Muscle layer of duodenum (tissue), 2 donors: Measurements from ENCODE around the gene PCSK5.

ENCODE experiments used
- H3K27ac ChIP-seq: one replicate; pipeline ENCODE4 v1.7.0; 2013; ENCODE audit warnings: mild to moderate bottlenecking, low read length
- H3K27me3 ChIP-seq: one replicate; pipeline ENCODE4 v1.7.0; 2013; ENCODE audit warnings: low read depth, mild to moderate bottlenecking, control low read depth, low read length
- H3K36me3 ChIP-seq, 2 donors: one replicate each; pipeline ENCODE4 v1.7.0; 2013; ENCODE audit warnings: low read length in 2 of 2, control low read depth in 1 of 2, mild to moderate bottlenecking in 1 of 2; ENCODE audit not compliant: insufficient read depth in 2 of 2, control insufficient read depth in 1 of 2
- H3K4me1 ChIP-seq, 2 donors: one replicate each; pipeline ENCODE4 v1.7.0; 2013; ENCODE audit warnings: low read length in 2 of 2, mild to moderate bottlenecking in 2 of 2, control low read depth in 1 of 2, moderate library complexity in 1 of 2; ENCODE audit not compliant: insufficient read depth in 2 of 2, control insufficient read depth in 1 of 2
- H3K4me3 ChIP-seq, 2 donors: one replicate each; pipeline ENCODE4 v1.7.0; 2013; ENCODE audit warnings: low read length in 2 of 2, low read depth in 1 of 2, mild to moderate bottlenecking in 1 of 2
- H3K9me3 ChIP-seq, 2 donors: one replicate each; pipeline ENCODE4 v1.7.0; 2013; ENCODE audit warnings: low read length in 2 of 2, control low read depth in 1 of 2, mild to moderate bottlenecking in 1 of 2; ENCODE audit not compliant: control insufficient read depth in 1 of 2
- donor health status: healthy.

The PCSK5 gene

DNA sequence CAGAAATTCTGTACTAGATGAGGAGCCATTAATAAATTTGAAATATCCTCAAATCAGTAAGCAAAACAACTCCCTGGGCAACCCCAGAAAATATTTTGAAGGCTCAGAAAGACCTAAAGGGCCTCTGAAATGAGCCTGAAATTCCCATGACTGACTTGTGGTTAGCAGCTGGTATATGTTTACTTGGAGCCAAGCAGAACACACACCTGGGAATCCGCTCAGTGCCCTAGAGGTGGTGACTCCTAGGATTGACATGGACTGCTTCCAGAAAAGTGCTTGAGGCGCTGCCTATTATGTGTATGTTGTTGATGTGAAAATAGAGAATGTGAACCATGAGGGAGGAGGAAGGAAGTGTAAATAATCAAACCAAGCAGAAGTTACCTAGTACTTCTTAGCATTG lies 489.0 kb downstream of the PCSK5 start:
- Histone ChIP-seq H3K4me1 (peaks cover 5 to 12% of the 10 kb centered on the region in 2 donors), H3K36me3 (peaks cover 0 to 9% of the 10 kb centered on the region in 2 donors), H3K27ac (no peak overlapping the region), H3K4me3 (no peak overlapping the region), H3K9me3 (no peaks in the 10 kb centered on the region), H3K27me3 (no peaks in the 10 kb centered on the region)

DNA sequence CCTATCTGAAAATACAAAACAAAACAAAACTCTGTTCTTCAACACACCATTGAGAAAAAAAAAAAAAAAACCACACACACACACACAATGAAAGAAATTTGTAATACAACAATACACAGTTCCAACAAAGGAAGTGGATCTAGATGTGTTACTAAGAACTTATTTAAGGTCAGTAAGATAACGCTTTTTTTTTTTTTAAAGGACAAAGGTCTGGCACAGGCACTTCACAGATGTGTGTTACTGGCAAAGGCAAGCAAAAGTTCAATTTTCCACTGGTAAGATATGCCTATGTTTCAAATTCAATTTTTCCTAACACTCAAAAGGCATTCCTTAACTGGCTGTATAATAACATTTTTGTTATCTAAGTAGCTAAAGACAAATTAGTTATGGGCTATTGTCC lies 500.2 kb downstream of the PCSK5 start:
- H3K27ac ChIP-seq: no peak overlapping the region

DNA sequence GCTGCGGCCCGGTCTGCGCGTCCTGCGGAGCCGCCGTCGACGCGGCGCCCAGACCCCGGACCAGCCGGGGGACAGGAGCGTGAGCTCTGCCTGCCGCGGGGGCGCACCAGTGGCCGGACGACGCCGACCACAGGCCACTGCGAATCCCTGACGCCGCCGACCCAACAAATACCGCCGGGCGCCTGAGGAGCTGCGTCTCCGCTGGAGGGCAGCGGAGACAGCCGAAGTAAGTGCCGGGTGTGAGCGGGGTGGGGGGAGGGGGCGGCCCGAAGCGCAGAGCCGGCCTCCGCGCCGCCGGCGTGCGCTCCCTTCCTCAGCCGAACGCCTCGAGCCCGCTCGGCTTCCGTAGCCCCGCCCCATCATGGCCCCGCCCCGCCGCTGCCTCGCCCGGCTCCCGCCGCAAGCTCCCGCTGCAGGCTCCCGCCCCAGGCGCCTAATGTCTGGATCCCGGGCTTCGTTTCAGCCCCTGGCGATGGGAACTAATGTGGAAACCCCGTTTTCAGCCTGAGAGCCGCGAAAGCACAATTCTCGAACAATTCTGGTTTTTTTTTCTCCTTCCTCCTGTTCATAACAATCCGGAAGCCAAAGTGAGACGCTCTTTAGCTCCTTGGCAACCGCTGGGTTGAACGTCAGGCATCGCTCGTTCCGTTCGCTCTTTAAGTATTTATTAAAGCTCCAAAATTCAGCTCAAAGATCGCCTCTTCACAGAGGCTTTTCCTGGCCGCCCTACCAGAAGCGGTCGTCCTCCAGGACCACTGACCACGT lies 503.9 kb downstream of the PCSK5 start, which contains the start of gene RFK:
TSS of gene RFK (minus strand) at position 232 of the 765 bp plus-strand sequence. CDS start 255 bp downstream, outside the sequence.
- H3K4me1 ChIP-seq: peaks cover 7 to 13% of the 10 kb centered on the region in 2 donors
- H3K9me3 ChIP-seq: no peaks in the 10 kb centered on the region
- H3K36me3 ChIP-seq: peaks cover 0 to 4% of the 10 kb centered on the region in 2 donors
- H3K4me3 ChIP-seq: peak within 1 kb of the TSS; percentile 89 to 97
- no peaks in the 10 kb centered on the region for H3K27me3 ChIP-seq
- H3K27ac ChIP-seq: peak within 1 kb of the TSS; percentile 99

More for the DNA sequence above, 500.2 kb downstream of the PCSK5 start:
- peaks cover 0 to 10% of the 10 kb centered on the region in 2 donors for H3K36me3 ChIP-seq
- no peaks in the 10 kb centered on the region for H3K27me3 ChIP-seq
- peaks cover 7 to 13% of the 10 kb centered on the region in 2 donors for H3K4me1 ChIP-seq
- H3K9me3 ChIP-seq: no peaks in the 10 kb centered on the region
- H3K4me3 ChIP-seq: no peak overlapping the region

DNA sequence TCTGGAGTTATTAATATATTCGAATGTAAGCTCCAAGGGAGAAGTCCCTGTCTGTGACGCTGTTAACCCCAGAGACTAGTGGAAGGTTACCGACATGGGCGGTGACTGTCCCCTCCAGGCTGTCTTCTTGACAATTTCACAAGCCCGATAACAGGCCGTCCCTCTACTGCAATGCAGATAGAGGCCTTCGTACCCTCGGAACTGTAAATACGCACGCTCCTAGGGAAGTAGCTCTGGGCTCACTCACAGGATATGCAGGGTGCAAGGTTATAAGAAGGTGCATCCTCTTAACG lies 504.4 kb downstream of the PCSK5 start:
- H3K9me3 ChIP-seq: no peaks in the 10 kb centered on the region
- peaks cover 7 to 13% of the 10 kb centered on the region in 2 donors for H3K4me1 ChIP-seq
- H3K4me3 ChIP-seq: peak overlapping the region; percentile 89 to 97
- H3K27ac ChIP-seq: peak overlapping the region; percentile 99
- H3K36me3 ChIP-seq: peaks cover 0 to 4% of the 10 kb centered on the region in 2 donors
- no peaks in the 10 kb centered on the region for H3K27me3 ChIP-seq

DNA sequence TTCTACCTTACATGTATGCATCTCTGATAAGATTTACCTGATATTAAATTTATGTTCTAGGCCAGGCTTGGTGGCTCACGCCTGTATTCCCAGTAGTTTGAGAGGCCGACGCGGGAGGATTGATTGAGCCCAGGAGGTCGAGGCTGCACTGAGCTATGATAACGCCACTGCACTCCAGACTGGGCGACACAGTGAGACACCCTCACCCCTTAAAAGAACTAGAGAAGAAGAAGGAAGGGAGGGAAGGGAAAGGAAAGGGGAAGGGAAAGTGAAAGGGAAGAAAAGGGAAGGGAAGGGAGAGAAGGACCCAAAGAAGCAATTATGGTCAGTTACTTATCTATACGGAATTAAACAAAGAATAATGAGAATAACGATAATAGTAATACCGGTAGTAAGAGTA lies 504.9 kb downstream of the PCSK5 start:
- H3K27ac ChIP-seq: peak overlapping the region; percentile 99
- H3K36me3 ChIP-seq: peaks cover 0 to 4% of the 10 kb centered on the region in 2 donors
- no peaks in the 10 kb centered on the region for H3K27me3 ChIP-seq
- peak overlapping the region; percentile 89 to 97 for H3K4me3 ChIP-seq
- no peaks in the 10 kb centered on the region for H3K9me3 ChIP-seq
- H3K4me1 ChIP-seq: peaks cover 7 to 13% of the 10 kb centered on the region in 2 donors

DNA sequence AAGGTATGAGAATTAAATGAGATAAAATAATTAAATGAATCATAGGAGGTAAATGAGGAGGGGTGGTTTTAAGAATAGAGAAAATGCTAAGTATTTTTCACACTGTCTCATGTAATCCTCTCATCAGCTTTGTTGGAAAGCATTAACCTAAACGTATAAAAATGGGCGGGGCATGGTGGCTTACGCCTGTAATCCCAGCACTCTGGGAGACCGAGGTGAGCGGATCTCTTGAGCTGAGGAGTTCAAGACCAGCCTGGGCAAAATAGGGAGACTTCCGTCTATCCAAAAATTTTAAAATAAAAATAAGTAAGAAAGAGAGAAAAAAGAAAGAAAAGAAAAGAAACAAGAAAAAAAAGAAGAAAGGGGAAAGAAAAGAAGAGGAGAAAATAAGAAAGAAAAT lies 505.7 kb downstream of the PCSK5 start:
- H3K4me1 ChIP-seq: peaks cover 7 to 13% of the 10 kb centered on the region in 2 donors
- no peak overlapping the region for H3K27ac ChIP-seq
- peaks cover 0 to 4% of the 10 kb centered on the region in 2 donors for H3K36me3 ChIP-seq
- no peaks in the 10 kb centered on the region for H3K9me3 ChIP-seq
- no peak overlapping the region for H3K4me3 ChIP-seq
- H3K27me3 ChIP-seq: no peaks in the 10 kb centered on the region

DNA sequence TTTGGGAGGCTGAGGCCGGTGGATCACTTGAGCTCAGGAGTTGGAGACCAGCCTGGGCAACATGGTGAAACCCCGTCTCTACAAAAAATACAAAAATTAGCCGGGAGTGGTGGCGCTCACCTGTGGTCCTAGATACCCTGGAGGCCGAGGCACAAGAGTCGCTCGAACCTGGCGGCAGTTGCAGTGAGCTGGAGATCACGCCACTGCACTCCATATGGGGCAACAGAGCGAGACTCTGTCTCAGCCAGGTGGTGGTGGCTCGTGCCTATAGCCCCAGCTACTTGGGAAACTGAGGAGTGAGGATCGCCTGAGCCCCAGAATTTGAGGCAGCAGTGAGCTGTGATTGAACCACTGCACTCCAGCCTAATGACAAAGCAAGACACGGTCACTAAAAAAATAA lies 506.1 kb downstream of the PCSK5 start:
- peaks cover 0 to 4% of the 10 kb centered on the region in 2 donors for H3K36me3 ChIP-seq
- H3K4me1 ChIP-seq: peaks cover 7 to 13% of the 10 kb centered on the region in 2 donors
- H3K4me3 ChIP-seq: no peak overlapping the region
- H3K27ac ChIP-seq: no peak overlapping the region
- no peaks in the 10 kb centered on the region for H3K9me3 ChIP-seq
- no peaks in the 10 kb centered on the region for H3K27me3 ChIP-seq

DNA sequence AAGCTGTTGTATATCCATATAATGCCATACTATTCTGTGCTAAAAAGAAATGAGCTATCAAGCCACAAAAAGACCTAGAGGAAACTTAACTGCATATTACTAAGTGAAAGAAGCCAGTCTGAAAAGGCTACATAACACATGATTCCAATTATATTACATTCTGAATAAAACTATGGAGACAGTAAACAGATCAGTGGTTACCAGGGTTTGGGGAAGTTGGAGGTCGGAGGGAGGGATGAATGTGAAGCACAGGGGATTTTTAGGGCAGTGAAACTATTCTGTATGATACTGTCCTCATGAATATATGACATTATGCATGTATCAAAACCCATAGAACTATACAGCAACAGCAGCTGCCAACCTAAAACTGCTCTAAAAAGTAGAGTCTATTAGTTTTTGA lies 509.4 kb downstream of the PCSK5 start:
- no peaks in the 10 kb centered on the region for H3K9me3 ChIP-seq

DNA sequence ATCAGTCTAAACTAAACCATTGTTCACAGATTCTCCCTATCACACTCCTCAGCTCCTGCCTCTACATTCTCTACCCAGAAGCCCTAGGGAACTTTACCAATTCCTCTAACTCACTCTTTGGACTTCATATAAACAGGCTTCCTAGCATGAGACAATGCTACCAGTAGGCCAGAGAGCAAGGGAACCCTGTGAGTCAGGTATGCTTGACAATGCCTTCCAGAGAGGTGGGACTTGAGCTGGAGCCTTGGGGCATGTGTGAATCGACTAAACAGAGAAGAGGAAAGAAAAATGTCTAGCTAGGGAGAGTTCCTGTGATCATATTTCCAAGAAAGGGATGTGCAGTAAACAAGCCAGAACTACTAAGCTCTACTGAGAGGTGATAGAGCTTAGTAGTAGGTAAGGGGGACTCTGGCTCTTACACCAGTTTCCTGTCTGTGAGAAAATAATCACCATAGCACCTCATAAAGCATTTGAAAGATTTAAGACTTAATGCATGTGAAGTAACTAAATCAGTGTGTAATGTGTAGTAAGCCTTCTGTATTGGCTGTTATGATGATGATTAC lies 510.1 kb downstream of the PCSK5 start:
- Histone ChIP-seq H3K27me3 (no peaks in the 10 kb centered on the region), H3K27ac (no peak overlapping the region), H3K4me1 (peaks cover 0 to 8% of the 10 kb centered on the region in 2 donors), H3K4me3 (no peak overlapping the region), H3K9me3 (no peaks in the 10 kb centered on the region), H3K36me3 (no peaks in the 10 kb centered on the region)

More for the DNA sequence above, 509.4 kb downstream of the PCSK5 start:
- H3K36me3 ChIP-seq: no peaks in the 10 kb centered on the region
- peaks cover 5 to 8% of the 10 kb centered on the region in 2 donors for H3K4me1 ChIP-seq
- H3K27me3 ChIP-seq: no peaks in the 10 kb centered on the region
- no peak overlapping the region for H3K27ac ChIP-seq
- H3K4me3 ChIP-seq: no peak overlapping the region

DNA sequence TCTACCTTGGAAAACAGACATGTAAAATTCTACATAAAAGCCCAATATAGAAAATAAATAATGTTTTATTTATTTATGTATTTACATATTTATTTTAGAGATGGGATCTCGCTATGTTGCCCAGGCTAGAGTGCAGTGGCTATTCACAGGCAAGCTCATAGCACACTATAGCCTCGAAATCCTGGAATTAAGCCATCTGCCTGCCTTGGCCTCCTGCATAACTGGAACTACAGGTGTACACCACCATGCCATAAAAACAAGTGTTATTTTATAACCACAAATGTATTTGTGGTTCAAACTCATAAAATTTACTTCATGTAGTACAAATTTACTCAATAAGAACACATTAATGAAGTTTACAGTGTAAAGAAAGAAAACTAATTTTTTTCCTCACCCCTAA lies 510.7 kb downstream of the PCSK5 start:
- no peaks in the 10 kb centered on the region for H3K27me3 ChIP-seq
- H3K36me3 ChIP-seq: no peaks in the 10 kb centered on the region
- H3K9me3 ChIP-seq: no peaks in the 10 kb centered on the region
- no peak overlapping the region for H3K27ac ChIP-seq
- H3K4me3 ChIP-seq: no peak overlapping the region
- H3K4me1 ChIP-seq: peaks cover 0 to 8% of the 10 kb centered on the region in 2 donors

DNA sequence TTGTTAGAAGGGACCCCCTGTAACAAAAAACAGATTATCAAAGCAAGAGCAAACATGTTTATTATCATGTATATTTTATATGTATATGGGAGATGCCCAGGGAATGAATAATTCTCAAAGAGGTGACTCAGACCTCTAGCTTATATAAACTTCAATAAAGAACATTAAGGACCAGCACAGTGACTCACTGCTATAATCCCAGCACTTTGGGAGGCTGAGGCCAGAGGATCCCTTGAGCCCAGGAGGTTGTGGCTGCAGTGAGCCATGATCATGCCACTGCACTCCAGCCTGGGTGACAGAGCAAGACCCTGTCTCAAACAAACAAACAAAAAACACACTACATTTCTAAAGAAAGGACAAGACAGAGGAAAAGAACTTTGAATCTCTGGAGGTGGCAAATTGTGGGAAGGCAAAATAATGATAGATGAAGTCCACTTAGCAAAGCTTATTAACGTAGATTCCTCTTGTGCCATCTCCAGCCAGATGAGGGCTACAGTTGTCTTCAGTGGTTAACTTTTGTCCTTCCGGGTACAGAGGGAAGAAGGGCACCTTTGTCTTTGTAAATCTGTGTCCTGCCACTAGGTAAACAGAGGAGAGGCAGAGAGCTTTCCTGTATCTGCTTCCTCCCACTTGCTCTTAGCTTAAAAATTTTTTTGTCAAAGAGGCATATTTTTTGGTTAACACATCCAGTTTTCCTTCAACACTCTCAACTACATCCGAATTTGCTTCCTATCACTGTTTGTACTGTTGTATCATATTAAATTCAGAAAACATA lies 511.3 kb downstream of the PCSK5 start:
- no peaks in the 10 kb centered on the region for H3K36me3 ChIP-seq
- no peak overlapping the region for H3K4me3 ChIP-seq
- no peaks in the 10 kb centered on the region for H3K27me3 ChIP-seq
- H3K4me1 ChIP-seq: peaks cover 0 to 8% of the 10 kb centered on the region in 2 donors
- no peaks in the 10 kb centered on the region for H3K9me3 ChIP-seq
- no peak overlapping the region for H3K27ac ChIP-seq
